ENCODE data around the gene ZNF81. TPM values are rescaled to one million over a fixed set of nuclear protein-coding genes. Genes with fewer than 3 reads are reported as not detected.
A peak's percentile ranks its signal among the peaks of the same experiment; 100 is the strongest.

The ZNF81 gene
- total and polyA plus RNA-seq, 2 experiments from 2014 or later: 6.1 to 8.9 TPM

- no peaks in the 10 kb centered on the region for H3K9me3 Mint-ChIP-seq
- H3K36me3 Mint-ChIP-seq (ENCODE audit: low read depth): peaks cover 13% of the 10 kb centered on the region
- no peak overlapping the region for H3K4me2 ChIP-seq
- TF ChIP-seq POLR2AphosphoS5 (IDR thresholded peaks at IDR 0.05; ENCODE audit: low read depth): no peak
- no peak for TF ChIP-seq ETS1 (IDR thresholded peaks at IDR 0.05)
- TF ChIP-seq JUNB (IDR thresholded peaks at IDR 0.05; ENCODE audit: unreplicated experiment): no peak
- TF ChIP-seq CREB1 (CRISPR knock-in tag; IDR thresholded peaks at IDR 0.05; ENCODE audit: low read depth): no peak
- no peak for TF ChIP-seq ZNF462 (CRISPR knock-in tag; IDR thresholded peaks at IDR 0.05)
- no peak overlapping the region for H3K4me3 ChIP-seq
- H3K27me3 ChIP-seq (ENCODE audit: insufficient read depth): no peaks in the 10 kb centered on the region
- H3K9me2 ChIP-seq (ENCODE audit: insufficient read depth): no peaks in the 10 kb centered on the region
- no peaks in the 10 kb centered on the region for H3K36me3 ChIP-seq (ENCODE audit: insufficient read depth)
- H3K4me1 ChIP-seq (ENCODE audit: insufficient read depth): no peaks in the 10 kb centered on the region
- H3K4me1 Mint-ChIP-seq: no peaks in the 10 kb centered on the region
- no peak overlapping the region for H3K4me3 Mint-ChIP-seq
- H3K79me2 ChIP-seq (replicated peaks; ENCODE audit: insufficient read depth): no peaks in the 10 kb centered on the region
- DNase-seq (ENCODE audit: low spot score): no peak
- no peak overlapping the region for H3K27ac ChIP-seq (ENCODE audit: low read depth)
- H4K20me1 ChIP-seq (replicated peaks; ENCODE audit: insufficient read depth): no peaks in the 10 kb centered on the region
- H3K27ac Mint-ChIP-seq: no peak overlapping the region
- H3F3A ChIP-seq (replicated peaks; ENCODE audit: low read depth): no peaks in the 10 kb centered on the region
- no peaks in the 10 kb centered on the region for H3K27me3 Mint-ChIP-seq (ENCODE audit: insufficient read depth, low read depth, poor library complexity)
- no peak overlapping the region for H2AFZ ChIP-seq
- ATAC-seq: no peak
These were observed 14.2 kb downstream of the ZNF81 start for GRCh38 chrX:47850901-47851300.

- Histone ChIP-seq H3K4me2 (no peak overlapping the region), H3K27me3 (ENCODE audit: insufficient read depth) (no peaks in the 10 kb centered on the region), H3K79me2 (replicated peaks; ENCODE audit: insufficient read depth) (no peaks in the 10 kb centered on the region), H3K4me1 (ENCODE audit: insufficient read depth) (no peaks in the 10 kb centered on the region), H3K9me2 (ENCODE audit: insufficient read depth) (no peaks in the 10 kb centered on the region), H2AFZ (no peak overlapping the region), H3F3A (replicated peaks; ENCODE audit: low read depth) (no peaks in the 10 kb centered on the region), H3K4me3 (no peak overlapping the region), H3K36me3 (ENCODE audit: insufficient read depth) (no peaks in the 10 kb centered on the region), H3K27ac (ENCODE audit: low read depth) (no peak overlapping the region), H4K20me1 (replicated peaks; ENCODE audit: insufficient read depth) (no peaks in the 10 kb centered on the region)
- Mint-ChIP-seq H3K4me3 (no peak overlapping the region), H3K4me1 (no peaks in the 10 kb centered on the region), H3K9me3 (no peaks in the 10 kb centered on the region), H3K27ac (no peak overlapping the region; the same call in 1 of the 2 replicates), H3K27me3 (ENCODE audit: insufficient read depth, low read depth, poor library complexity) (no peaks in the 10 kb centered on the region), H3K36me3 (ENCODE audit: low read depth) (peaks cover 4% of the 10 kb centered on the region; the same call in 2 of the 3 replicates)
- ATAC-seq: peak; percentile 76
- peak; percentile 31 for DNase-seq (ENCODE audit: low spot score)
- TF ChIP-seq EZH2phosphoT487 (IDR thresholded peaks at IDR 0.05; ENCODE audit: unreplicated experiment): no peak
- TF ChIP-seq CTCF (conservative IDR thresholded peaks at IDR 0.05; ENCODE audit: low read depth in 2 of 2): peak; percentile 58 to 73
These were observed 17.8 kb downstream of the ZNF81 start for GRCh38 chrX:47854474-47854873.

Measured in GM23338 (cell line).